Measurements from ENCODE around the gene TAF11L12.
"Not testable (repeated sequence)": the region's sequence is repeated elsewhere in the genome, so short reads cannot be mapped to it uniquely, and the experiment has no call there.

DNA sequence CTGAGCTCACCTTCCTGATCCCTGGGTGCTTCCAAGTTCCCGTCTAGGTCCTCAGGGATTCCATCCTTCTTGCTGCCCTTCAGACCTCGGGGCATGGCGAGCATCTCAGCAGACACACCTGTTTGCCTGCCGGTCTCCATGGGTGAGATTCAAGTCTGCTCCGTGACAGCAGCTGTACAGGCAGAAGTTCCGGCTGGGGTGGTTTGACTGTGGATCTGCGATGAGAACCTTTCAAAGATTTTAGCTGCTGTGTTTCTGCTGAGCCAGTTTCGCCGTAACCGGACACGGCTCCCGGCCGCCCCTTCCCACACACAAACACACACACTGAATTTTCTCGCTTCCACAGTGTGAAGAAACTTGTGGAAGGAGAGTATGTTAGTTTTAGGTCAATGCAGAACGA, 15.9 kb upstream of the TAF11L12 start, which contains the start of gene TAF11L9:
- TF ChIP-seq, protein P1, sequence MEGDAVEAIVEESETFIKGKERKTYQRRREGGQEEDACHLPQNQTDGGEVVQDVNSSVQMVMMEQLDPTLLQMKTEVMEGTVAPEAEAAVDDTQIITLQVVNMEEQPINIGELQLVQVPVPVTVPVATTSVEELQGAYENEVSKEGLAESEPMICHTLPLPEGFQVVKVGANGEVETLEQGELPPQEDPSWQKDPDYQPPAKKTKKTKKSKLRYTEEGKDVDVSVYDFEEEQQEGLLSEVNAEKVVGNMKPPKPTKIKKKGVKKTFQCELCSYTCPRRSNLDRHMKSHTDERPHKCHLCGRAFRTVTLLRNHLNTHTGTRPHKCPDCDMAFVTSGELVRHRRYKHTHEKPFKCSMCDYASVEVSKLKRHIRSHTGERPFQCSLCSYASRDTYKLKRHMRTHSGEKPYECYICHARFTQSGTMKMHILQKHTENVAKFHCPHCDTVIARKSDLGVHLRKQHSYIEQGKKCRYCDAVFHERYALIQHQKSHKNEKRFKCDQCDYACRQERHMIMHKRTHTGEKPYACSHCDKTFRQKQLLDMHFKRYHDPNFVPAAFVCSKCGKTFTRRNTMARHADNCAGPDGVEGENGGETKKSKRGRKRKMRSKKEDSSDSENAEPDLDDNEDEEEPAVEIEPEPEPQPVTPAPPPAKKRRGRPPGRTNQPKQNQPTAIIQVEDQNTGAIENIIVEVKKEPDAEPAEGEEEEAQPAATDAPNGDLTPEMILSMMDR (IDR thresholded peaks at IDR 0.05; ENCODE audit: poor library complexity), result not testable (repeated sequence)
- not testable (repeated sequence) for TF ChIP-seq EZH2 (IDR thresholded peaks at IDR 0.05; ENCODE audit: borderline replicate concordance)

Data from hepatocyte (in vitro differentiated cells).